GM21576 (cell line): ENCODE results near the gene AP4M1.
A peak's percentile ranks its signal among the peaks of the same experiment; 100 is the strongest.

Experiments
- ATAC-seq: cut with Tn5 transposase; IDR thresholded peaks from one replicate; pipeline ENCODE4 v1.9.1; 2021; ENCODE audit warnings: mild to moderate bottlenecking, moderate library complexity; ENCODE audit not compliant: unreplicated experiment

The AP4M1 gene

GRCh38 chr7:100101016-100101862, at the start of gene AP4M1, which contains the start of gene MCM7:
Gene AP4M1, plus strand, starts transcription at chr7:100101643. Its CDS starts 72 bp downstream, at chr7:100101715.
Gene MCM7, minus strand, starts transcription at chr7:100101397. Its CDS starts 103 bp downstream, at chr7:100101294.
- peak; percentile 86 for ATAC-seq

GRCh38 chr7:100053215-100053614, 48.2 kb upstream of the AP4M1 start:
- no peak for ATAC-seq

GRCh38 chr7:100057006-100057405, 44.4 kb upstream of the AP4M1 start:
- ATAC-seq = no peak

- ATAC-seq = no peak
Measured at GRCh38 chr7:100059251-100059739, 42.1 kb upstream of the AP4M1 start.

- ATAC-seq = no peak
Measured at GRCh38 chr7:100061518-100062193, 39.8 kb upstream of the AP4M1 start.

- ATAC-seq = no peak
Measured at GRCh38 chr7:100063376-100063775, 38.1 kb upstream of the AP4M1 start.

- no peak for ATAC-seq
Measured at GRCh38 chr7:100064162-100064561, 37.3 kb upstream of the AP4M1 start.

GRCh38 chr7:100065452-100066186, 35.8 kb upstream of the AP4M1 start:
- ATAC-seq = no peak

- no peak for ATAC-seq
Measured at GRCh38 chr7:100066953-100067352, 34.5 kb upstream of the AP4M1 start.

GRCh38 chr7:100069991-100070390, 31.5 kb upstream of the AP4M1 start:
- no peak for ATAC-seq

GRCh38 chr7:100071018-100071723, 30.3 kb upstream of the AP4M1 start:
- ATAC-seq = no peak

- no peak for ATAC-seq
Measured at GRCh38 chr7:100072462-100072861, 29.0 kb upstream of the AP4M1 start.

- ATAC-seq = no peak
Measured at GRCh38 chr7:100074841-100075240, 26.6 kb upstream of the AP4M1 start.

- no peak for ATAC-seq
Measured at GRCh38 chr7:100075418-100075817, 26.0 kb upstream of the AP4M1 start.

- no peak for ATAC-seq
Measured at GRCh38 chr7:100077205-100077604, 24.2 kb upstream of the AP4M1 start.

GRCh38 chr7:100079024-100079560, 22.4 kb upstream of the AP4M1 start:
- no peak for ATAC-seq

GRCh38 chr7:100080907-100081534, 20.4 kb upstream of the AP4M1 start:
- ATAC-seq = no peak

- ATAC-seq = peak; percentile 80
Measured at GRCh38 chr7:100081535-100082102, 19.8 kb upstream of the AP4M1 start, which contains the start of gene ZNF3. Gene ZNF3, minus strand, starts transcription at chr7:100081723. Its CDS starts 4,366 bp downstream, at chr7:100077357.

GRCh38 chr7:100082978-100083377, 18.5 kb upstream of the AP4M1 start:
- ATAC-seq = no peak
